ENCODE data around the gene SIX1. TPM values are rescaled to one million over a fixed set of nuclear protein-coding genes. Genes with fewer than 3 reads are reported as not detected.

SIX1 gene
- total and polyA plus RNA-seq, 2 of the 4 experiments (the other 2 are of a cell fraction), result 7.7 to 15.0 TPM

DNA sequence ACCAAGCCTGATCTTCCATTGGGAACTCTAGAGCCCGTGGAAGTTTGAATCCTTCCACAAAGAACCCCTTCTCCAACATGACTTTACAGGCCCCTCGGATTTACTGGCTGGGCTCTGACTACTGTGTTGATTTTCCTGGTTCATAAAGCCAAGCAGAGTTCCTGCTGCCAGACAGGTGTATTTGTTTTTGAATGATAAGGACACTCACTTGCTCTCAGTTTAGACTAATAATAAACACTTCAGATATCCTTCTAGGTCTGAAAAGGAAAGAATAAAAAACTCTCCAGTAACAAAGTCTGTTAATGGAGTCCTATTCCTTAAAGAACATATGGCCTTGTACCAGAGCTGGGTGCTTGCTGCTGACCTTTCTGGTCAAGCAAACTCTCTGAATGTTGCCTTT is 31.0 kb downstream of the SIX1 start:
- ATAC-seq (ENCODE audit: low read depth) (no peak), DNase-seq (no peak)
- Histone ChIP-seq H3K27ac (ENCODE audit: insufficient read depth, low read length) (no peak overlapping the region), H3K56ac (ENCODE audit: extremely low read depth, insufficient read depth, low read length) (no peak overlapping the region), H2BK5ac (ENCODE audit: low read depth, low read length, poor library complexity, severe bottlenecking) (no peak overlapping the region), H3K14ac (replicated peaks; ENCODE audit: low read depth, low read length) (no peak overlapping the region), H2AK9ac (replicated peaks; ENCODE audit: low read depth, low read length, poor library complexity) (no peak overlapping the region), H3K4me3 (ENCODE audit: insufficient read depth, low read depth, low read length) (no peak overlapping the region), H3K36me3 (ENCODE audit: control insufficient read depth, insufficient read depth, low read length) (no peaks in the 10 kb centered on the region), H4K8ac (ENCODE audit: low read depth in 2 of 2, low read length in 2 of 2) (no peak overlapping the region), H3K23ac (ENCODE audit: low read depth, low read length) (no peak overlapping the region), H3K79me1 (ENCODE audit: low read depth in 1 of 2, low read length in 2 of 2) (no peaks in the 10 kb centered on the region; a peak in 1 of 4 replicates), H4K20me1 (ENCODE audit: insufficient read depth, low read length) (no peaks in the 10 kb centered on the region), H4K91ac (ENCODE audit: insufficient read depth, low read depth, low read length) (no peak overlapping the region), H2BK15ac (ENCODE audit: low read depth, low read length) (no peak overlapping the region), H2BK20ac (ENCODE audit: low read depth, low read length) (no peak overlapping the region), H4K5ac (ENCODE audit: low read depth, low read length) (no peak overlapping the region), H2BK120ac (ENCODE audit: low read depth, low read length) (no peak overlapping the region), H3K18ac (ENCODE audit: low read depth, low read length) (no peak overlapping the region), H2AK5ac (ENCODE audit: low read depth, low read length) (no peak overlapping the region), H3K27me3 (ENCODE audit: control insufficient read depth, insufficient read depth, low read length) (no peaks in the 10 kb centered on the region), H3K4me2 (ENCODE audit: low read depth, low read length) (no peak overlapping the region), H3K4ac (ENCODE audit: low read depth, low read length) (no peak overlapping the region), H3K9ac (ENCODE audit: low read depth, low read length) (no peak overlapping the region), H3K4me1 (ENCODE audit: control insufficient read depth, insufficient read depth, low read length) (peaks cover 2% of the 10 kb centered on the region; the same call in 1 of the 2 replicates), H2AFZ (replicated peaks; ENCODE audit: low read length, poor library complexity) (no peak overlapping the region), H3K9me3 (ENCODE audit: control insufficient read depth, insufficient read depth, low read length) (no peaks in the 10 kb centered on the region), H3K9me1 (ENCODE audit: insufficient read depth, low read length) (peaks cover 3% of the 10 kb centered on the region; the same call in 1 of the 2 replicates)
- POLR2A ChIA-PET (ENCODE audit: unreplicated experiment), result no interaction called here
- TF ChIP-seq RFX5 (IDR thresholded peaks at IDR 0.05; ENCODE audit: low read depth, low read length), result no peak
- no peak for TF ChIP-seq MAZ (IDR thresholded peaks at IDR 0.05; ENCODE audit: borderline replicate concordance, low read depth, low read length)
- TF ChIP-seq MXI1 (IDR thresholded peaks at IDR 0.05; ENCODE audit: borderline replicate concordance, low read depth, low read length), result no peak
- TF ChIP-seq SMC3 (IDR thresholded peaks at IDR 0.05; ENCODE audit: low read depth, low read length), result no peak
- TF ChIP-seq CEBPB (IDR thresholded peaks at IDR 0.05; ENCODE audit: low read depth, low read length), result no peak
- intact Hi-C loops (cut with micrococcal nuclease), result no loop called here
- dilution Hi-C loops (cut with HindIII; ENCODE audit: low sequenced_read_pairs, unreplicated experiment), result no loop called here
- BruUV-seq (replicated peaks), result no TSS peak
- CTCF ChIA-PET, result no interaction called here
- in situ Hi-C loops (cut with MboI; ENCODE audit: low sequenced_read_pairs), result no loop called here
- no CpG with 5 or more reads among the region's 2 CpGs for WGBS, 2 experiments (ENCODE audit: extremely low coverage in 2 of 2, insufficient read length in 1 of 2)
